ENCODE data around the gene KIF21A. TPM values are rescaled to one million over a fixed set of nuclear protein-coding genes. Genes with fewer than 3 reads are reported as not detected.

KIF21A gene
- polyA plus RNA-seq, 1 of the 3 experiments (the other 2 are of a cell fraction) = 3.6 TPM

GRCh38 chr12:39319180-39319579 is 123.7 kb downstream of the KIF21A start:
- H3F3A ChIP-seq (replicated peaks; ENCODE audit: insufficient read depth) = no peaks in the 10 kb centered on the region
- no peaks in the 10 kb centered on the region for H3K9me3 ChIP-seq
- TF ChIP-seq FOSL2 (IDR thresholded peaks at IDR 0.05; ENCODE audit: borderline replicate concordance, low read depth) = no peak
- no peak for TF ChIP-seq RFX5 (IDR thresholded peaks at IDR 0.05; ENCODE audit: low read length)
- no peak for TF ChIP-seq EP300 (IDR thresholded peaks at IDR 0.05; ENCODE audit: borderline replicate concordance in 1 of 2, low read depth in 1 of 2, low read length in 1 of 2)
- no peak for TF ChIP-seq RCOR1 (IDR thresholded peaks at IDR 0.05; ENCODE audit: low read length)
- TF ChIP-seq RXRA (IDR thresholded peaks at IDR 0.05; ENCODE audit: borderline replicate concordance, low read depth) = no peak
- no peak for TF ChIP-seq SMC3 (IDR thresholded peaks at IDR 0.05; ENCODE audit: low read depth, low read length)
- no peak for TF ChIP-seq RAD21 (IDR thresholded peaks at IDR 0.05; ENCODE audit: low read length)
- no peak for TF ChIP-seq FOXJ3 (CRISPR knock-in tag; IDR thresholded peaks at IDR 0.05)
- TF ChIP-seq JUND (IDR thresholded peaks at IDR 0.05) = no peak
- no peak for TF ChIP-seq EZH2phosphoT487 (IDR thresholded peaks at IDR 0.05; ENCODE audit: borderline replicate concordance, low read depth)
- no peak for TF ChIP-seq CTCF (IDR thresholded peaks at IDR 0.05)
- H3K4me1 ChIP-seq (ENCODE audit: control insufficient read depth in 1 of 2, insufficient read depth in 2 of 2, low read depth in 1 of 2, low read length in 1 of 2) = no peaks in the 10 kb centered on the region; a peak in 1 of 4 replicates
- no peaks in the 10 kb centered on the region for H3K9me2 ChIP-seq
- no peaks in the 10 kb centered on the region for H3K27me3 ChIP-seq (ENCODE audit: insufficient read depth)
- CTCF ChIA-PET = interaction anchor here (0.9 to 3.5 kb wide), 11 partner anchors 8 to 278 kb away, joined by 3 to 16 read pairs (median 5); no protein-coding TSS in a partner anchor
- DNase-seq = no peak
- no peak overlapping the region for H3K4me2 ChIP-seq
- POLR2A ChIA-PET = no interaction called here
- peaks cover 0 to 33% of the 10 kb centered on the region in 2 experiments for H3K36me3 ChIP-seq (replicated peaks in 1 of 2; ENCODE audit: control insufficient read depth in 1 of 2, insufficient read depth in 2 of 2, low read length in 1 of 2)
- no peak overlapping the region for H3K4me3 ChIP-seq (ENCODE audit: low read depth in 2 of 2, low read length in 1 of 2)
- H3K9ac ChIP-seq = no peak overlapping the region
- WGBS (ENCODE audit: low lambda C conversion rate) = 87% methylated on average over 3 of the region's 3 CpGs
- peak overlapping the region in 1 of 2 experiments; percentile 56; a peak in 1 of 4 replicates for H3K27ac ChIP-seq (ENCODE audit: low read depth in 2 of 2, low read length in 1 of 2)
- H3K79me2 ChIP-seq (ENCODE audit: insufficient read depth) = no peaks in the 10 kb centered on the region
- no peaks in the 10 kb centered on the region for H4K20me1 ChIP-seq (ENCODE audit: insufficient read depth)
- H2AFZ ChIP-seq (ENCODE audit: low read depth) = no peak overlapping the region

GRCh38 chr12:39314547-39314946 is 128.4 kb downstream of the KIF21A start:
- Histone ChIP-seq H4K20me1 (ENCODE audit: insufficient read depth) (no peaks in the 10 kb centered on the region), H3K27me3 (ENCODE audit: insufficient read depth) (no peaks in the 10 kb centered on the region), H2AFZ (ENCODE audit: low read depth) (no peak overlapping the region), H3K36me3 (replicated peaks in 1 of 2; ENCODE audit: control insufficient read depth in 1 of 2, insufficient read depth in 2 of 2, low read length in 1 of 2) (peaks cover 0 to 57% of the 10 kb centered on the region in 2 experiments), H3K9ac (no peak overlapping the region), H3K79me2 (ENCODE audit: insufficient read depth) (no peaks in the 10 kb centered on the region), H3K27ac (ENCODE audit: low read depth in 2 of 2, low read length in 1 of 2) (no peak overlapping the region), H3K4me2 (no peak overlapping the region), H3K4me1 (ENCODE audit: control insufficient read depth in 1 of 2, insufficient read depth in 2 of 2, low read depth in 1 of 2, low read length in 1 of 2) (no peaks in the 10 kb centered on the region; a peak in 1 of 4 replicates), H3K9me3 (no peaks in the 10 kb centered on the region), H3K9me2 (no peaks in the 10 kb centered on the region), H3F3A (replicated peaks; ENCODE audit: insufficient read depth) (no peaks in the 10 kb centered on the region), H3K4me3 (ENCODE audit: low read depth in 2 of 2, low read length in 1 of 2) (no peak overlapping the region)
- ChIA-PET POLR2A (no interaction called here), CTCF (interaction anchor here (0.8 kb wide), 1 partner anchor 377 kb away, joined by 3 read pairs; no protein-coding TSS in a partner anchor)
- TF ChIP-seq REST (IDR thresholded peaks at IDR 0.05; ENCODE audit: low read depth, low read length) = no peak
- no peak for TF ChIP-seq GATA2 (CRISPR knock-in tag; IDR thresholded peaks at IDR 0.05)
- no peak for TF ChIP-seq GABPA (IDR thresholded peaks at IDR 0.05; ENCODE audit: low read depth)
- TF ChIP-seq RXRA (IDR thresholded peaks at IDR 0.05; ENCODE audit: borderline replicate concordance, low read depth) = no peak
- TF ChIP-seq TEAD4 (IDR thresholded peaks at IDR 0.05; ENCODE audit: borderline replicate concordance, insufficient read depth) = no peak
- no peak for TF ChIP-seq YY1 (IDR thresholded peaks at IDR 0.05; ENCODE audit: low read depth)
- TF ChIP-seq EZH2phosphoT487 (IDR thresholded peaks at IDR 0.05; ENCODE audit: borderline replicate concordance, low read depth) = no peak
- no peak for TF ChIP-seq FOXM1 (IDR thresholded peaks at IDR 0.05; ENCODE audit: low read depth)
- no peak for TF ChIP-seq RCOR1 (IDR thresholded peaks at IDR 0.05; ENCODE audit: low read length)
- TF ChIP-seq MAX (IDR thresholded peaks at IDR 0.05; ENCODE audit: low read depth) = no peak
- no peak for TF ChIP-seq CTCF (IDR thresholded peaks at IDR 0.05)
- no peak for DNase-seq

Data from SK-N-SH (cell line).